GM10847 (cell line): ENCODE data around the gene LPIN1.

ENCODE experiments used
- POLR2A ChIP-seq: IDR thresholded peaks from 2 replicates; pipeline ENCODE4 v1.6.1; 2011; ENCODE audit not compliant: insufficient read length; ENCODE audit errors: extremely low read depth

Gene LPIN1

DNA sequence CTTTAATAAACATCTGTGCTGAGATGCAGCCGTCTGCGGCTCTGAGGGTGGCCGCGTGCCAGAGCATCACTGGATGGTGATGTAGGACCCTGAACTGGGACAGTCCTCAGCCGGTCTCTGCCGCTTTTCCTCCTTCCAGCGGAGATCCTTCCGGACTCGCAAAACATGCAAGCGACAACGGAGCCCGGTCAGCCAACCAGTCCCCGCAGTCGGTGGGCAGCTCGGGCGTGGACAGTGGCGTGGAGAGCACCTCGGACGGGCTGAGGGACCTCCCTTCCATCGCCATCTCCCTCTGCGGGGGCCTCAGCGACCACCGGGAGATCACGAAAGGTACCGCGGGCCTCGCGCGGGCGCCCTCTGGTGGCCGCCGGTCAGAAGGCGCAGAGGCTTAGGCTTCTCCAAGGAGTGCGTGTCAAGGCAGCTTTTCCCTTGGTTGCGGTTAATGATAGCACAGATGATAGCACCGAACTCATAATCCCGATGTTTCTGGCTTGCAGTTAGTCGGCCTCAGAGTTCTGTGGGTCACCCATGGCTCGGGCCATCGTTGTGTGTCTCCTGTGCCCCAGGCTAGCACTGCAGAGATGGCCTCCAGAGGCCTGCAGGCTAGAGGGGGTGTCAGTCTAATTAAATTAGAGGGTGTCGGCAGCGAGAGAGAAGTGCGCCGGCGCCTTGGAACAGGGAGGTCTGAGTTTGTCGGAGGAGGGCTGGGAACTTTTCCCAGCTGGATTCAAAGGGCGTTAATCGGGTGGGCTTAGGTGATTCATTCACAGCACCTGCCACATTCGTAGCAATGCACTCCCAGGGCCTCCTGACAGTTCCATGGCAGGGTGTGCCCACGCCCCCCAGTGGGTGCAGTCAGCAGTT is 38.5 kb downstream of the LPIN1 start:
- TF ChIP-seq POLR2A: no peak

DNA sequence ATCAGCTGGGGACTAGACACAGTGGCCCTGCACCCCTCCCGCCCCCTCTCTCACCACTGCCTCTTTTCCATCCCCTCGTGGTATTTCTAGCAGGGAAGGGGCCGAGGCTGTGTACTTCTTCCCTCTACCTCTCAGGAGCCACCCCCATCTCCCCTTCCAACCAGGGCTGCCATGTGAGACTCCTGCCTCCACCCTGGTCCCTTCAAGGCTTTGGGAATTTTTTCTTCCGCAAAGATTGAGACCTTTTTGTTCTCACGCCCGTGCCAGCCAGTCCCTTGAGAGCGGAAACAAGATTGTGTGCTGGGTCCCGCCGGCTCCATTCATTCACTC is 39.1 kb downstream of the LPIN1 start:
- no peak for TF ChIP-seq POLR2A

DNA sequence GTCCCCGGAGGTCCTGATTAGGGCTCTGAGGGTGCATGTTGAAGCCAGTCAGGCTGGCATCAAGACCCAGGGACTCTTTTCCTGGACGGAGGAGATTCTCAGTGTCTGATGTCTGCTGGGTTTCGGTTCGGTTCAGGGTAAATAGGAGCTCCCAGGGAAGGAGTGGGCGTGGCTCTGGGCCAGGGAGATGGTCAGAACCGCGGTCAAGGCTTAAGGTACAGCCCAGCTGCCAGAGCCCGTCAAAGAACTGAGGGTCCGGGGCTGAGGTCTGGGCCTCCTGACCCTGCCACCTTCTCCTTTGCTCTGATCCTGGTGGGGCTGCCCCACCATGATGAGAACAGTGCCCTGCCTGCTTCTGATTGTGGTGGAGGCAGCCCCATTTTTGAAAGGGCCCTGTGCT is 39.8 kb downstream of the LPIN1 start:
- no peak for TF ChIP-seq POLR2A

DNA sequence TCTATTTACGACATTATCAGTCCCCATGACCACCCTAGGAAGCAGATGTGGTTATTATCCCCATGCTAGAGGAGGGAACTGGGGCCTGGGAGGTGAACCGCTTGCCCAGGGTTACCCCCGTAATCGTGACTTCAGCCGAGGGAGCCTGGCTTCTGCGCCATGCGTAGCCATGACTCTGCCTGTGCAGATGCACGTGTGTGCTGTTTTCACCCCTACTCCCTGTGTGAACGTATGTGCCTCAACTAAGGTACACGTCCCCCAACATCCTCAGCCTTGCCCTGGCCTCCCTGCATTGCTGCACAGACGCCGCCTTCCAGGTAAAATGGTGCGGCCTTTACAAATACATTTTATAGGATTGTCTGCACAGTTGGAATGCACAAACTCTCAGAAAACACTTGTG is 40.2 kb downstream of the LPIN1 start:
- no peak for TF ChIP-seq POLR2A

DNA sequence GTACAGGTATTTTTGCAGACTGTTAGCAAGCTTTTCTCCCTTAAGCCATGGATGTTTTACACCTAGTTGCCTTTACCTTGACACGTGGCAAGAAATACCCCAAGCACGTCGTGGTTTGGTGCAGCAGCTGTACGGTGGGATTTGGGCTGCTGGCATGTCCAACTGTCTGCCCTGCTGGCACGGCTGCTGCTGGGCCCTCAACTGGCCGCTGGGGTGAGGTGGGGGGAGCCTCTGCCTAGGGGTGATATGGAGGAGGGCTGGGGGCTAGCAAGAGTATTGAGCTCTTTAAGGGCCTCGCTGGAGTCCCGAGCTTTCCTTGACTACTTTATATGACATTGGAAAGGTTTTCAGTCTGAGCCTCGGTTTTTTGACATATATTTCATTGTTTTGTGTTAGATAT is 41.6 kb downstream of the LPIN1 start:
- TF ChIP-seq POLR2A: no peak

DNA sequence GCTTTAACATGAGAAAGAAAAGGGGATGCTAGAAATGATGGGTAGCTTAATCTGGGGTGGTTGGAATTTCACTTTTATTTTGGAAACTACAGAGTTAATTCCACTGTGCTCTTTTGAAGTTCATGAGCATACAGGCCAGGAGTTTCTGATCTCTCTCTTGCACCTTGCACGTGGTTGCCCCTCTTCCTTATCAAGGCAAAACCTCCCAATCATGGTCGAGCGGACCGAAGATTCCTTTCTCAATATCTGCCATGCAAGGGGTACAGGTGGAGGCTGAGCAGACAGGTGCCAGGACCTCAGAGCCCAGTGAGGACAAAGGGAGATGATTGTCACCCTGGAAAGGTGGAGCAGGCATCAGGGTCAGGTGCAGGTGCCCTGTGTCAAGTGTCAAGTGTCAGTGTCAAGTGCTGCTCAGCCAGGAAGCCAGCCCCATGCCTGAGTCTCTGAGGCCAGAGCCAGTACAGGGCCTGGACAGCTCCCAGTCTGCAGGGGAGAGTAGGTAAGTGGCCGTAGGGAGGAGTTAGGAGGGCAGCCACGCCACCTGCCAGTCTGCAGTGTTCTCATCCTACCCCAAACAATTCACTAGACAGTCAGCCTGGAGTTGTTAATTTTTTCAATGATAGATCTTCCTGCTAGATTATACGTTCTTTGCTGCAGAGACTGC is 42.2 kb downstream of the LPIN1 start:
- no peak for TF ChIP-seq POLR2A

DNA sequence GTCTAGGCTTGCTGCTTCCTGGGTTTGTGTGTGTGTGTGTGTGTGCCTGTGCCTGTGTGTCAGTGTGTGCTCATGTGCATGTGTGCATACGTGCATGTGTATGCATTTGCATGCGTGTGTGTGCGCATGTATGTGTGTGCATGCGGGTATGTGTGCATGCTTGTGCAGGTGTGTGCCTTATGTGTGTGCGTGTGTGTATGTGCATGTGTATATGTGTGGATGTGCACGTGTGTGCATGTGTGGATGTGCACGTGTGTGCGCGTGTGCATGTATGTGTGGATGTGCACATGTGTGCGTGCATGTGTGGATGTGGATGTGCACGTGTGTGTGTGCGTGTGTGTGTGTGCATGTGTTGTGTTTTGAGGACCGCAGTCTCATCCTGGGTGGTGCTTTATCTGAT is 42.8 kb downstream of the LPIN1 start:
- TF ChIP-seq POLR2A: no peak

DNA sequence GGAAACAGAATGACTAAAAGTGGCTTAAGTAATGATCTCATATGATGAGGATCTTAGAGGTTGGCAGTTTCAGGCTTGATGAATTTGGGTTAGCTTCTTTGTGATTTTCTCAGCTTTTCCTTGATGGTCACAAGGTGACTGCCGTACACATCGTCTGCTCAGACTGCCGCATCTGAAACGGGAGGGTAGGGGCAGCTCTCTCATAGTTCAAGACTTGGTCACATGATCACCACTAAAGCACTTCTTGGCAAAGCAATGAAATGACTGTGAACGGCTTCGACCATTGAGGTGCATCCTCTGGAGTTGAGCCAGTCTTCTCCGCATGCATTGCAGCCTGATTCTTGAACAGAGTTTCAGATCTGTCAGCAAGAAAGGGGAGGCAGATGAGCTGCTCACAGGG is 43.8 kb downstream of the LPIN1 start:
- no peak for TF ChIP-seq POLR2A

DNA sequence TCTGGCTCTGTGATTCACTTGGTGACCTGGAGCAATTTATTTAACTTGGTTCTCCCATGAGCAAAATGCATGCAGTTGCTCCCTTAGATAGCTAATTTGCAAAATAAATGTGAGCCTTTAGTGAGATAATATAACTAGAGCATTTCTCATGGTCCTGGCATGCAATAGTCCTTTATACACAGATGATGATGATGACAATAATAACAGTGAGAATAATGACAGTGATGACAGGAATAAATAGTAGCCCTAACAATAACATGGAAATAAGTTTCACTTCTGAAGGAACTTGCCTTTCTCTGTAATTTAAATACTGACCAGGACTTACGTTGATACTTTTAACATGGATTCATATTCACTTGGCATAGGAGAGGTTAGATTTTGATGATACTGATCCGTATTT is 49.2 kb downstream of the LPIN1 start:
- no peak for TF ChIP-seq POLR2A

DNA sequence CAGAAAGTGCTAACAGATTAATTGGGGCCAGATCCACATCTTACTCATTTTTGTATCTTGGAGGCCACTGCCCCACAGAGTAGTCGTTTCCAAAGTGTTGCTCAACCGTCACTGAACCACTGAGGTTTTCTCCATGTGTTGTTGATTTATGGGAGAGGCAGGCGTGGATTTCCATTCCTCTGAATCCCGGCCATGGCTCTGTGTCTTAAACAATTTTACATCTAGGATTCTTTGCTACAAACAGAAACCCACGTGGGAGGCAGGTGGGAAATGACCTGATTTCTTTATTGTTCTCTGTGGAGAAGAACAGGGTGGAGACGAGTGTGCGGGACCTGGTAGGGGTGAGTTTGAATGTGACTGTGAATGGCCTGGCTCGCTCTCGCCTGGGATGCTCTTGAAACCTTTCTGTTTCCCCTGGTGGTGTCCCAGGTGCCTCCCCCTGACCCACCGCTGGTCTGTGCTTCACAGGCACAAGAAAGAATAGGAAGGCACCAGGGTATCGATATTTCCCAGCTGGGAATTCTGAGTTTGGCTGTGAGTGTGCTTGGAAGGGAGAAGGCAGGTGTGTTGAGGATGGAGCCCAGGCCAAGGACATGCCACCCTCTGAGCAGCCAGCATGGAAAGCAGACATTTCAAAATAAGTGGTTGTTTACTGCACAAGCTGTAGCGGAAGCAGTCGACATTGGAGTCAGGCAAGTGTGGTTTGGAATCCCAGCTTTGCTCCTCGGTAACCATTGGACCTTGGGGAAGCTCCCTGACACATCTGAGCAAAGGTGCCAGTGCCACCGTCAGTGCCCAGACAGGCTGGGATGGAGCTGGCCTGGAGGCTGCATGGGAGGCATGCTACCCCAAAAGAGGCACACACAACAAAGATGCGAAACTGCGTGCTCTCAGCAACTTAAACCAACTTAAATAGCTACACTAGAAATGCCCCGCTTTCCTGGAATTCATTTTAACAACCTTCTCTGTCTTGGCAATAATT is 50.0 kb downstream of the LPIN1 start:
- TF ChIP-seq POLR2A: no peak

DNA sequence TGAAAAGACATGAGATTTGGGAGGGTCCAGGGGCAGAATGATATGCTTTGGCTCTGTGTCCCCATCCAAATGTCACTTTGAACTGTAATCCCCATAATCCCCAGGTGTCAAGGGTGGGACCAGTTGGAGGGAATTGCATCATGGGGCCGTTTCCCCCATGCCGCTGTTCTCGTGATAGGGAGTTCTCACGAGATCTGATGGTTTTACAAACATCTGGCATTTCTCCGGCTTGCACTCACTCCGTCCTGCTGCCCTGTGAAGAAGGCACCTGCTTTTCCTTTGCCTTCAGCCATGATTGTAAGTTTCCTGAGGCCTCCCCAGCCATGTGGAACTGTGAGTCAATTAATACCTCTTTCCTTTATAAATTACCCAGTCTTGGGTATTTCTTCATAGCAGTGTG is 51.4 kb downstream of the LPIN1 start:
- TF ChIP-seq POLR2A: no peak

DNA sequence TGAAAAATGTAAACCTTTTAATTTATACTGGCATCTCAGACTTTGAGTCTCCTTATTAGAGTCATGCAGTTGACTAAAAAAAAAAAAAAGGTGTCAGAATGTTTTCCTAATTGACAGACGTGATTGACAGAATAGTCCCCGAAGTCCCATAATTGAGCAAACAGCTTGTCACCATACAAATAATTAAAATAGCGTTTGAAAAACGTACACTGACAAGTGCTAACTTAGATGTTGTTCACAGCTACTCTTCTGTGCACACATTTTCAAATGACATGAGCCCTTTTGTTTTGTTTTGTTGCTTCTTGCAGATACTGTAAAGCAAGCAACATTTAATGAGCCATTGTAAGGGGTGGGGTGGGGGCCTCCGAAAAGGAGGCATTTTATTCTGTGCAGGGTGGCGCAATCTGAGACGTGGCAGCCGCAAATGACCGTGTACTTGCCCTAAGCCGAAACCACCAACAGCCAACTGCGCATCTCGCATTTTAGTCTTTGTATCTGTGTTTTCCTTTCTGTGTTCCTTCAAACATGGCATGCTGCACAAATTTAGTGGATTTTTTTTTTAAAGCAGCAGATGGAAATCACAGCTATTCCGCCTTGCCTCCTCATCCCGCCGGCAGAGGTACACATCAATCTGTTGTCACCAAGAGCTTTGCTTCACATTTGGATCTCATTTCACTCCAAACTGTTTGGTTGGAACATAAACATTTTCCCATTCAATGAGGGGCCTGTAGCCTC is 52.4 kb downstream of the LPIN1 start:
- no peak for TF ChIP-seq POLR2A

DNA sequence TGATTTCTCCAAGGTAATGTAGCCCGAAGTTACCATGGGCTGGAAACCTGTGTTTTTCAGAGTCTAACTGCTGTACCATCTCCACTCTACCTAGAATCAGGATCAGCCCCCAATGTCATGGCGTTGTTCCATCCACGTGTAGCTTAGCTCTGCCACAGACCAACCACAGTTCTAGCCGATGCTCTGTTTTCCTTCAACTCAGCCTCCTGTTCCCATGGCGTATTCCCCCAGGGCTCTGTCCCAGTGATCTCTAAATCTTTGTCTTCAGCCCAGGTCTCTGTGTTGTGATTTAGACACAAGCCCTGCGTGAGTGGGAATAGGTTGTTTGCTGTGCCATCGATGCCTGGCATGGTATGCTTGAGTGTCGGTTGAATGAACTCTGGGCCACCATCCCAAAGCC is 53.4 kb downstream of the LPIN1 start:
- no peak for TF ChIP-seq POLR2A

DNA sequence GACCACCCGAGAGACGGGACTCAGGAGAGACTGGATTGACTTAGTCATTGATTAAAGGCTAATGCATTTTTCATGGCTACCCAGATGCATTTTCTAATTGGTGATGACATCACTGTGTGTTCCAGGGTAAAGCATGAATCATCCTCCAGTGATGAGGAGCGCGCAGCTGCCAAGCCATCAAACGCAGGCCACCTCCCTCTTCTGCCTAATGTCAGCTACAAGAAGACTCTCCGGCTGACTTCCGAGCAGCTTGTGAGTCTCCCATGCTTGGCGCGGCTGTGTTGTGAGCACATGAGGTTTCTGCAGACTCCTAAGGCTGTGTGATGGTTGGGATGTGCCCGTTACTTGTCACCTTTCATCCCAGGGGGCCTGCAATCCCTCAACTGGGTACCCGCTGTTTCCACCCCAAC is 56.4 kb downstream of the LPIN1 start:
- no peak for TF ChIP-seq POLR2A

DNA sequence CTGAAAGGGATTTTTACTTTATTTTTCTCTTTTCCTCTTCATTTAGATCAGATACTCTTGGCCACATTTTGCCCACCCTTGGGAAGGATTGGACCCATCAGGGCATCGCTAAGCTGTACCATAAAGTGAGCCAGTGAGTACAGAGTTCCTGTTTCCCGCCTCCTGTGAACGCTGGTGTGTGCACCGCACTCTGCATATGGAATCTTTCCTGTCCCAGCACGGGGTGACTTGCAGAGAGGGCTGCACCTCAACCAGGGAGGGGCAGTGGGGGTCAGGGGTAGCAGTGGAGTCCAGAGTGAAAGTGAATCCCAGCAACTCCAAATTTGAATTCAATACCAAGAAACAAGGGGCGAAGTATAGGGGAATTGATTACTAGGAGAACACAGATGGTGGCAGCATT is 58.6 kb downstream of the LPIN1 start:
- TF ChIP-seq POLR2A: no peak
